ENCODE data around the gene ANTKMT.

DNA sequence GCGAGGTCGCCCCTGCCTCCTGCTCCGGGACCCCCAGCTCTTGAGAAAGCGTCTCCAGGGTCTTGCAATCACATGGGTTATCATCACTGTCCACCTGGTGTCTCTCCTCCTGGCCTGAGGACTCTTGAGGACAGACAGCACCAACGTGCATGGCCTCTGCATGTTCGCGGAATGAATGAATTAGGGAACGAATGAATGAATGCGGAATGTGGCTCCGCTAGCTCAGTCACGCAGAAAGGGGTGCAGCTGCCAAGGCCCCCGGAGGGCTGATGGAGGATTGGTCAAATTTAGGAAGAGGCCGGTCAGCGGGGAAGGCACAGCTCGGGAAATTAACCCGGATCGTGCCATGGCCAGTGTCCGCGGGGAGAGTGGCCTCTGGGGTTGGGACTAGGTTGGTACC is 18.6 kb upstream of the ANTKMT start:
- TF ChIP-seq, protein P1, sequence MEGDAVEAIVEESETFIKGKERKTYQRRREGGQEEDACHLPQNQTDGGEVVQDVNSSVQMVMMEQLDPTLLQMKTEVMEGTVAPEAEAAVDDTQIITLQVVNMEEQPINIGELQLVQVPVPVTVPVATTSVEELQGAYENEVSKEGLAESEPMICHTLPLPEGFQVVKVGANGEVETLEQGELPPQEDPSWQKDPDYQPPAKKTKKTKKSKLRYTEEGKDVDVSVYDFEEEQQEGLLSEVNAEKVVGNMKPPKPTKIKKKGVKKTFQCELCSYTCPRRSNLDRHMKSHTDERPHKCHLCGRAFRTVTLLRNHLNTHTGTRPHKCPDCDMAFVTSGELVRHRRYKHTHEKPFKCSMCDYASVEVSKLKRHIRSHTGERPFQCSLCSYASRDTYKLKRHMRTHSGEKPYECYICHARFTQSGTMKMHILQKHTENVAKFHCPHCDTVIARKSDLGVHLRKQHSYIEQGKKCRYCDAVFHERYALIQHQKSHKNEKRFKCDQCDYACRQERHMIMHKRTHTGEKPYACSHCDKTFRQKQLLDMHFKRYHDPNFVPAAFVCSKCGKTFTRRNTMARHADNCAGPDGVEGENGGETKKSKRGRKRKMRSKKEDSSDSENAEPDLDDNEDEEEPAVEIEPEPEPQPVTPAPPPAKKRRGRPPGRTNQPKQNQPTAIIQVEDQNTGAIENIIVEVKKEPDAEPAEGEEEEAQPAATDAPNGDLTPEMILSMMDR (conservative IDR thresholded peaks at IDR 0.05 in 1 of 2, IDR thresholded peaks at IDR 0.05 in 1 of 2; ENCODE audit: extremely low read depth in 1 of 2, insufficient read depth in 1 of 2, low read depth in 1 of 2, low read length in 2 of 2): no peak
- no peak for TF ChIP-seq EZH2 (IDR thresholded peaks at IDR 0.05; ENCODE audit: borderline replicate concordance, low read length)
